Activated CD8-positive, alpha-beta memory T cell treated with anti-CD3 and anti-CD28 coated beads, Interleukin-2, amount 50 U/mL, for 1 hour (primary cell): ENCODE measurements around the gene VRK1.
"Not testable (repeated sequence)": the region's sequence is repeated elsewhere in the genome, so short reads cannot be mapped to it uniquely, and the experiment has no call there.

Experiments
- DNase-seq: peaks from one replicate; pipeline ENCODE4 v3.0.0-alpha.2; 2020; ENCODE audit errors: extremely low read depth

The VRK1 gene

GRCh38 chr14:96796851-96797581 lies at the start of gene VRK1:
Gene VRK1, plus strand, starts transcription at chr14:96797382. Its CDS starts 36,090 bp downstream, at chr14:96833472.
- peak; percentile 77 for DNase-seq

GRCh38 chr14:96747608-96748007 lies 49.6 kb upstream of the VRK1 start:
- DNase-seq: no peak

- no peak for DNase-seq
These were observed 48.8 kb upstream of the VRK1 start for GRCh38 chr14:96748362-96748761.

- DNase-seq: no peak
These were observed 45.7 kb upstream of the VRK1 start for GRCh38 chr14:96751505-96751904.

GRCh38 chr14:96752125-96752524 lies 45.1 kb upstream of the VRK1 start:
- DNase-seq: no peak

- DNase-seq: no peak
These were observed 44.6 kb upstream of the VRK1 start for GRCh38 chr14:96752594-96752993.

GRCh38 chr14:96754162-96754844 lies 42.9 kb upstream of the VRK1 start:
- no peak for DNase-seq

- DNase-seq: no peak
These were observed 42.4 kb upstream of the VRK1 start for GRCh38 chr14:96754845-96755184.

GRCh38 chr14:96756745-96757144 lies 40.4 kb upstream of the VRK1 start:
- DNase-seq: no peak

GRCh38 chr14:96757456-96757855 lies 39.7 kb upstream of the VRK1 start:
- no peak for DNase-seq

GRCh38 chr14:96761066-96761465 lies 36.1 kb upstream of the VRK1 start:
- DNase-seq: no peak

GRCh38 chr14:96762650-96763049 lies 34.5 kb upstream of the VRK1 start:
- DNase-seq: no peak

- DNase-seq: no peak
These were observed 33.2 kb upstream of the VRK1 start for GRCh38 chr14:96764012-96764411.

GRCh38 chr14:96765205-96765604 lies 32.0 kb upstream of the VRK1 start:
- DNase-seq: not testable (repeated sequence)

- DNase-seq: no peak
These were observed 24.3 kb upstream of the VRK1 start for GRCh38 chr14:96772929-96773328.

- DNase-seq: no peak
These were observed 20.4 kb upstream of the VRK1 start for GRCh38 chr14:96776791-96777190.

- DNase-seq: no peak
These were observed 16.7 kb upstream of the VRK1 start for GRCh38 chr14:96780500-96780899.

GRCh38 chr14:96781371-96781770 lies 15.8 kb upstream of the VRK1 start:
- DNase-seq: no peak

- no peak for DNase-seq
These were observed 14.7 kb upstream of the VRK1 start for GRCh38 chr14:96782436-96782835.

- no peak for DNase-seq
These were observed 13.9 kb upstream of the VRK1 start for GRCh38 chr14:96783043-96783914.

- no peak for DNase-seq
These were observed 13.3 kb upstream of the VRK1 start for GRCh38 chr14:96783915-96784224.

- DNase-seq: no peak
These were observed 7.0 kb upstream of the VRK1 start for GRCh38 chr14:96790186-96790585.

- DNase-seq: no peak
These were observed 6.5 kb upstream of the VRK1 start for GRCh38 chr14:96790706-96791105.
